Fibroblast of peridontal ligament (primary cell): ENCODE measurements around the gene MYO3A.
"Not testable (repeated sequence)": the region's sequence is repeated elsewhere in the genome, so short reads cannot be mapped to it uniquely, and the experiment has no call there.

ENCODE experiments used
- DNase-seq: peaks from one replicate; pipeline ENCODE4 v3.0.0-alpha.2; 2010; ENCODE audit errors: extremely low read depth

The MYO3A gene

GRCh38 chr10:25974897-25975459 is 40.9 kb downstream of the MYO3A start:
- no peak for DNase-seq

- no peak for DNase-seq
Measured at GRCh38 chr10:25978771-25979170, 44.7 kb downstream of the MYO3A start.

- DNase-seq: no peak
Measured at GRCh38 chr10:25982107-25982506, 48.1 kb downstream of the MYO3A start.

DNA sequence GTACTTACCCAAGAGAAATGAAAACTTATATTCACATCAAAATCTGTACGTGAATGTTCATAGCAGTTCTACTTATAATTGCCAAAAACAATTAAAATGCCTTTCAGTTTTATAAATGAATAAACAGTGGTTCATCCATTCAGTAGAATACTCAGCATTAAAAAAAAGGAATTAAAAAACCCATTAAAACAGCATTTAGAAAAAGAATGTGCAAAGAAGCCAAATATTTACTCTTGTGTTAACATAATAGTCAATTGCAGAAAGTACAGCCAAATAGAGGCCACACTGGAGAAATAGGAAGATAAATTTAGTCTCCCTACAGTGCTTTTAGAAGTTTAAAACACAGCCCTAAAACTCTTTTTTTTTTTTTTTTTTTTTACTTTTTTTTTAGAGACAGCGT is 54.6 kb downstream of the MYO3A start:
- no peak for DNase-seq

DNA sequence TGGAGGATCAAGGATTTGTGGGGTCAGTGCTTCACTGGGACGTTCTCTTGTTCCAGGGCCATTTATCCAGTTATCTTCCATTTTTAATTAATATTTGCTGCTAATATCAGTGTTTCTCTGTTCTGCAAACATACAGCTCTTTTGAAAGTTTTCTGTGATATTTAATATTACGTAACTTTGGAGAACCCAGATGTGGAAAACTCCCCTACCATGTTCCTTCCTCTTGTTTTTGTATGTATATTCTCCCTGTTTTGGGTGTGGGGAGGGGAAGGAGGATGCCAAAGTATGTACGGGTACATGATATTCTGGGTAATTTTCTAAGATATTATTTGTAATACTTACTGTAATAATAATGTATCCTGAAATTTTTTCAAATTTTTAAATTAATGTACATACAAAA is 55.9 kb downstream of the MYO3A start:
- no peak for DNase-seq

DNA sequence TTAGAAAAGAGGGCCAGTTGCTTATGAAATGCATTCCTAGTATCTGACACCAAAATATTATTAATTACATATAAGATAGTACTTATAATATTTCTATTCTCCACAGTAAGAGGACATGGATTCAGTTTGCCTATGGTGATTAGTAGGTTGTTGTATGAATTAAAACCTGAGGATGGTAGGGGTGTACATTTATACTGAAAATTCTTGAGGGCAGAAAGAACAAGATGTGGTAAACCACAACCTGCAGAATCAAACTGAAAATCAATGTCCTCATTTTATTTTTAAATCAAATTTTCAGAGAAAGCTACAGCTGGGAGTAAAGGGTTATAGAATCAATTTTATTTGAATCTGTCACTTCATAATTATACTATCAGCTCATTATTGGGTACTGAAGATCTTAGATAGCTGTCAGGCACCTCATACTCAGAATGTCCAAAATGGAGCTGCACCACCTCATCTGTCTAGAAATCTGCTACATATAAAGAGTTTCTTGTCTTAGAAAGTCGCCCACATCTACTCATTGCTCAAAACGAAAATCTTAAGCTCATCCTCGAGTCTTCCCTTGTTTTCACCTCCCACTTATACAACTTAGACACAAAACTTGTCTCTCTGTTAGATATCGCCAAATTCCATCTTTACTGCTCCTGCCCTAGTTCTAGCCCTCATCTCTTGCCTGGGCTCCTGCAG is 65.4 kb downstream of the MYO3A start:
- no peak for DNase-seq

GRCh38 chr10:26000971-26001370 is 66.9 kb downstream of the MYO3A start:
- DNase-seq: no peak

DNA sequence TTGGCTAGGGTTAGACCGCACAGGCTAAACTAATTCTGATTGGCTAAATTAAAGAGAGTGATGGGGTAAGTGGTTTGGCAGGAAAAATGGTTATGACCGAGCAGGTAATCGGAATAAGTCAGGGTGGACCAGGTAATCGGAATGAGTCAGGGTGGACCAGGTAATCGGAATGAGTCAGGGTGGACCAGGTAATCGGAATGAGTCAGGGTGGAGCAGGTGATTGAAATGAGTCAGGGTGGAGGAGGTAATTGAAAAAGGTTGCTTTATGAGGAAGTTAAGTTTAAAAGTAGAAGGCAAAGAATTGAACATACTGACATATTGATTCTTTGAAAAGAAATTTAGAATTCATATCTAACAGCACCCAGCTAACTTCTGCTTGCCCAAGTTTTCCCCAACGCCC is 68.4 kb downstream of the MYO3A start:
- DNase-seq: not testable (repeated sequence)

- DNase-seq: no peak
Measured at GRCh38 chr10:26015092-26015491, 81.1 kb downstream of the MYO3A start.

GRCh38 chr10:26022831-26023230 is 88.8 kb downstream of the MYO3A start:
- no peak for DNase-seq

- DNase-seq: no peak
Measured at GRCh38 chr10:26024303-26024702, 90.3 kb downstream of the MYO3A start.

- DNase-seq: no peak
Measured at GRCh38 chr10:26025523-26025922, 91.5 kb downstream of the MYO3A start.

DNA sequence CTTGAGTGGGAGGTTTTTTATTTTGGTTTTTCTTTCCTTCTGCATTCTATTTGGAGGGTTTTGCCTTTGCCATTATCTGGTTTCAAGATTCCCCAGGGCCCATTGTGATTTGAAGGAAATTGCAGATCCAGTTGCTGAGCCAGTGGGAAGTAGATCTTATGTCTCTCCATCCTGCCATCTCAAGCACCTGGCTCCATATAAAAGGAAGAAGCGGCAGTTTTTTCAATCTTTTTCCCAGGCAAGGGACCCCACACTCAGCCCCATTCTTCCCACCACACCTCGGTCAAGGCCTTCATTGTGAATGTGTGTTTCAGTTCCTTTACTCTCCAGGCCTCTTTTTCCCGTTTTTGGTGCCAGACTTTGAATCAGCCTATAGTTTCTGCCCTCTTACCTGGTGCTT is 95.8 kb downstream of the MYO3A start:
- no peak for DNase-seq

GRCh38 chr10:26031300-26031699 is 97.3 kb downstream of the MYO3A start:
- DNase-seq: no peak

DNA sequence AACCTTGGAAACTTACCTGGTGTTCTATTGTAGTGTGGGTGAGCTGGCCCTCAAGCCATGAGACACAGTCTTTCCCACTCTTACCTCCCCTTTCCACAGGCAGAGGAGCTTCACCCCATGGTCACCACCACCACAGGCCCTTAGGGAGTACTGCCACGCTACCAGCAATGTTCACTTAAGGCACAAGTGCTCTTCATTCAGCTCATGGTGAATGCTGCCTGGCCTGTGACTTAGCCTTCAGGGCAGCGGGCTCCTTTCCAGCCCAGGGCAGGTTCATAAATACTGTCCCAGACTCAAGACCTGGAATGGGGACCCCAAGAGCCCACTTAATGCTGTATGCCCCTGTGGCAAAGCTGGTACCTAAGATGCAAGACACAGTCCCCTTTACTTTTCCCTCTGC is 109.4 kb downstream of the MYO3A start:
- DNase-seq: no peak

GRCh38 chr10:26044141-26044749 is 110.2 kb downstream of the MYO3A start:
- peak; percentile 2 for DNase-seq

DNA sequence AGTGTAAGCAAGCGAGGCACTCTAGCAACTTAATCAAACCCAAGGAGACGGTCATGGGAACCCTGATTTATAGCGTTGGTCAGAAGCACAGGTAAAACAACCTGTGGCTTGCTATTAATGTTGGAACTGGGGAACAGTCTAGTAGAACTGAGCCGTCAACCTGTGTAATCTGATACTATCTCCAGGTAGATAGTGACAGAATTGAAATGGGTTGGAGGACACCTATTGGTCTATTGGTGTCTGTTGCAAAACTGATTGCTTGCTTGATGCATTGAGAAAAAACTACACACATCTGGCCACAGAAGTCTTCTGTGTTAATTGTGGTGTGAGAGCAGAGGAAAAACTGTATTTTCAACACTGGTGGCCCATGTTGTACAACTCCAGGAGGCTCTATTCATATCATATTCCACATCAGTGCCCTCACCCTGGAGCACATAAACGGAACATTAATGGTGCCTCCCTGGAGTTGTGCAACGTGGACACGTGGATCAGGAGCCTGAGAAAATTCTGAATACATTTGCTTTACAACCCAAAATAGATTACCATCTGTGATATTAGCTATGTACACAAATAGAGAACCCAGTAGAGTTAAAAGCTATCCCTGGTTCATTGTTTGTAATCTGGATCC is 112.2 kb downstream of the MYO3A start:
- no peak for DNase-seq

DNA sequence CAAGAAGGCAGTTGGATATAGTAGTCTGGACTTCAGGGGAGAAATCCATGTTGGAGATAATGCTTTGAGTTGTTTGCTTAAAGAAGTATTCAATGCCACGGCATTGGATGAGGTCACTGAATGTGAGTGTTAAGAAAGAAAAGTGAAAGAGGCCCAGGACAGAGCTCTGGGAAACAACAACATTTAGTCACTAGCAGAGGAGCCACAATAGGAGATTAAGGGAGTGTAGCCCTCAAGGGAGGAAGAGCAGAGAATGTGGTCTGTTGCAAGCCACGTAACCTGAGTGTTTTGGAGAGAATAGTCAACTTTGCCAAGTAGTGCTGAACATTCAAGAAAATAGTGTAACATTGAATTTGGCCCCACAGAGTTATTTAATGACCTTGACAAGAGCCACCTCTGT is 114.7 kb downstream of the MYO3A start:
- DNase-seq: no peak

GRCh38 chr10:26052326-26052725 is 118.3 kb downstream of the MYO3A start:
- no peak for DNase-seq

DNA sequence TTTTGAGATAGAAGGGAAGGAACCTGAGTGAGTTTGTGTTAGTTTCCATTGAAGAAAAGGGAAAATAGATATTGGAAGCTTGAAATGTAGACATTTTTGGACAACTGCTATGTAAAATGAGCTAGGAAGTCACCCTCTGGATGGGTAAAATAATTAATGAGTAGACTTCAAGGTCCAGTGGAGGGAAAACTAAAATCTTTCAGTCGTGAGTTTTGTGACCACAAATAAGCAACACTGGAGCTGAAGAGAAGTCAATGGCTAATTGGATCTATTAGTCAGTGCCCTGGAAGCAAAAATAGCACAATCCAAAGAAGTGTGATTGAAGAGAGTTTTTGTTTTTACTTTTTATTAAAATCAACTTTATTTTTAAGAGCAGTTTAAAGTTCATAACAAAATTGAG is 123.4 kb downstream of the MYO3A start:
- no peak for DNase-seq

DNA sequence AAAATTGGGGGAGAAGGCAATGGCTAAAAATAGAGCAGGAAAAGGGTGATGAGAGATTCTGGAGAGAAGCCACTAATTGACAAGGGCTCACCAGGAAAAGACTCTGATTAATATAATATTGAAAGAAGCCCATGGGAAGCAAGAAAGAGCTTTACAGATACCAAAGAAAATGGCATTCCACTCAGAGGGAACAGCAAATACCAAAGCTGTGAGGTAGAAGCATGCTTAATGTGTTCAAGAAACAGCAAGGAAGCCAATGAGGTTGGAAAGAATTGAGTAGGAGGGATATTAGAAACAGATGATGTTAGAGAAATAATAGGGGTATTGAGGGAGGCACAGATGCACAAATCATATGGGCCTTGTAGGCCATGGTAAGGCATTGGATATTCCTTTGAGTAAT is 130.1 kb downstream of the MYO3A start:
- DNase-seq: no peak

DNA sequence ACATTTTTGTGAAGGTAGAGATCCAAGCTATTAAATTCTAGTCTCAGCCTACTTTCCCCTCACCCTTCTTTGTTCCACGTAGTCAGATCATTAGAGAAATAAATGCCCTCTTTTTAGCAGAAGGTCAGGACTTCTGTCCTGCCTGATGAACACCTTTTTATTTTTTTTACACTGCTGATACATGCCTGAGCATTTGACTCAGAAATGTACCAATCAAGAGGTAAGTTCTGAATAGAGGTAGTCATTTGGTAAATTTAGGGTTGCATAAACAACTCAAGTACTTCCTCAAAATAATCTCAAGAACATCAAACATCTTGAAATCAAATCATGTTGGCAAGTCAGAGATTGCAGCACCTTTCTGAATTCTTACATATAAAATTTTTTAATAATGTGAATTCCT is 133.7 kb downstream of the MYO3A start:
- DNase-seq: no peak

DNA sequence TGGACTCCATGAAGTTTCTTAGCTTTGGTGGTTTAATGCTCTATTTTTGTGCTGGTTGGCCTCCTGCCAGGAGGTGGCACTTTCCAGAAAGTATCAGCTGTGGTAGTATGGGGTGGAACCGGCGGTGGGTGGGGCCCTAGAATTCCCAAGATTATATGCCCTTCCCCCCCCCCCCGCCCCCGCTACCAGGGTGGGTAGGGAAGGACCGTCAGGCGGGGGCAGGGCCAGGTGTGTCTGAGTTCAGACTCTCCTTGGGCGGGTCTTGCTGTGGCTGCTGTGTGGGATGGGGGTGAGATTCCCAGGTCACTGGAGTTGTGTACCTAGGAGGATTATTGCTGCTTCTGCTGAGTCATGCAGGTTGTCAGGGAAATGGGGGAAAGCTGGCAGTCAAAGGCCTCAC is 146.9 kb downstream of the MYO3A start:
- not testable (repeated sequence) for DNase-seq
